Middle frontal gyrus (tissue), 1 donor: ENCODE data around the gene SLC25A51.

ENCODE experiments used
- DNase-seq: peaks from one replicate; pipeline ENCODE4 v3.0.0-alpha.2; 2015; ENCODE audit warnings: low spot score; ENCODE audit errors: extremely low spot score

SLC25A51 gene

GRCh38 chr9:37937366-37937765, 33.4 kb upstream of the SLC25A51 start:
- DNase-seq: no peak

DNA sequence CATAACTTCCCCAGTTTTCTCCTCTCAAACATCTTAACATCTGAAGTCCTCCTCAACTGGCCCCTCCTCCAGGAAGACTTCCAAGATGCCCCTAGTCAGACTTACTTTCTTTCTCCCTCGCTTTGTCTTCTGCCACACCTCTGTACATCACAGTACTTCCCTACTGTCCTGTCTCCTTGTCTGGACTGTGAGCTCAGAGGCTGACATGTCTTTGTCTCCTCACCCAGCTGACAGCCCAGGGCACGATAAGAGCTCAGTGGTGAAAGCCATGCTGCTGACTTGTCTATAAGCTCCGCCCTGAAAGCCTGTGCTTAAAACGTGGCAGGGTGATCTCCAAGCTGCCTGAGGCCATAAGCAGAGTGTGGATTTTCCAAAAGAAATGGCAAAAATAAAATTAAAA, 33.0 kb upstream of the SLC25A51 start:
- no peak for DNase-seq

DNA sequence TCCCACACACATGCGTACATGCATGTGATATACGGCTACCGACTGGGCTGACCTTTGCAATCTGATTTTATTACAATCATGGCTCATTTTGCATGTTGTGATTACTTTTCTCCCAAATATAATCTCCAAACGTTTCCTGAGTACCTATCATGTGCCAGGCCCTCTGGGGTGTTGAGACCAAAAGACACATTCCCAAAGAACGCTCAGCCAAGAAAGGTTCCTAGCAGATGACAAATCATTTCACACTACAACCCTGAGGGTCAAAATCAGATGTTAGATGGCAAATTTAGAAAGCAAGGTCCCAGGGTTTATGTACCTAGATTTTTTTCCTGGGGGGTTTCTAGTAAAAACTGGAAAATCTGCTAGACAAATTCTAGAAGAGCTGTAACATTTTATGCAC, 32.4 kb upstream of the SLC25A51 start:
- no peak for DNase-seq

DNA sequence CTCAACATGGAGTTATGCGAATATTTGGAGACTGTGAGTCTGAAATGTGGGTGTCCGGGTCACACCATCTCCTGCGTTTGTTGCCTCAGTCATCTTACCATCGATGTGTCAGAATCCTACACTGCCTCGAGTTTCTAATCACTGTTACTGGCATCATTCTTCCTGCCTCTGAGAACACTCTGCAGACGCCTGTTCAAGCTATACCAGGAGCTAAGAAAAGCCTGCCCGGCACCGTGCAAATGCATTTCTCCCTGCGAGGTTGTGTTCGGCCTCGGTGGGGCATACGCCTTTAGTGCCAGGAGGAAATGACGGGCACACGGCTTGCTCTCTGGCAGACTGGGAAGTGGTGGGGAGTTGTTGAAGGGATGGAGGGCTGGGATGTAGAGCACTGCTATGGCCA, 31.2 kb upstream of the SLC25A51 start:
- DNase-seq: no peak

- no peak for DNase-seq
Observed at GRCh38 chr9:37931592-37931991, 27.7 kb upstream of the SLC25A51 start.

- no peak for DNase-seq
Observed at GRCh38 chr9:37929441-37929895, 25.5 kb upstream of the SLC25A51 start.

DNA sequence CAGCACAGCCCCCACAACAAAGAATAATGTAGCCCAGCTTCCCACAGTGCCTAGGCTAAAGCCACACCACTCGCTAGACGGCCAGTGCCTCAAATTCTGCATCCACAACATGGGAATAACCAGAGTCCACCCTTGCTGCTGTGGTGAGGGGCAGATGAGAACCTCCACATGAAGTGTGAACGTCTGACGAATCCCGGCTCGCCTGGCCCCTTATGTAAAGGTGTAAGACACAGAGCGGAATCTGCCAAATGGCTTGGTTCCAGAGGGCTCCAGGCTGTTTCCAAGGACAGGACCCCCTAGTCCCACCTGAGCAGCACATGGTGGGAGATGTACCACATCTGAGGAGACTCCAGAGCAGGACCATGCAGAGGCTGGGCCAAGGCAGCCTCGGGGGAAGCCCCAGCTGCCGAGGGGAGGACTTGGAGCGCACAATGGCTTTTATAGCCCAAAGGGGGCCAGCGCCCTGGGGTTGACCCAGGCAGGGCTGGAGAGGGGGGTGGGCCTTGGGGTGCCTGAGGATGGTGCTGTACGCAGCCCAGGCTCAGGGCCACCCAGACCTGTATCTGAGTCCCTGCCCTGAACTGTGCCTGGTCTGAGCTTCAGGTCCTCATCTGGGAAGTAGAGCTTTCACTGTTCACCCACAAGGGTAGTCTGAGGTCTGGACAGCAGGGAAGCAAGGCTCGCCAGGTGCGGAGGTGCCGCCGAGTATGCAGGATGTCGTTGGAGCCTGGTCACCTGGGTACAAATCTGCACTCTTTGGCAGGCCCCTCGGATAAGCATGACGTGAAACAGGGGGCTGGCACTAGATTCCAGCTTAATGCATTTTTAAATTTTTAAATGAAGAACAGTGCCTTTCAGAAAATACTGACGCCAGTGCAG, 24.9 kb upstream of the SLC25A51 start:
- DNase-seq: no peak

DNA sequence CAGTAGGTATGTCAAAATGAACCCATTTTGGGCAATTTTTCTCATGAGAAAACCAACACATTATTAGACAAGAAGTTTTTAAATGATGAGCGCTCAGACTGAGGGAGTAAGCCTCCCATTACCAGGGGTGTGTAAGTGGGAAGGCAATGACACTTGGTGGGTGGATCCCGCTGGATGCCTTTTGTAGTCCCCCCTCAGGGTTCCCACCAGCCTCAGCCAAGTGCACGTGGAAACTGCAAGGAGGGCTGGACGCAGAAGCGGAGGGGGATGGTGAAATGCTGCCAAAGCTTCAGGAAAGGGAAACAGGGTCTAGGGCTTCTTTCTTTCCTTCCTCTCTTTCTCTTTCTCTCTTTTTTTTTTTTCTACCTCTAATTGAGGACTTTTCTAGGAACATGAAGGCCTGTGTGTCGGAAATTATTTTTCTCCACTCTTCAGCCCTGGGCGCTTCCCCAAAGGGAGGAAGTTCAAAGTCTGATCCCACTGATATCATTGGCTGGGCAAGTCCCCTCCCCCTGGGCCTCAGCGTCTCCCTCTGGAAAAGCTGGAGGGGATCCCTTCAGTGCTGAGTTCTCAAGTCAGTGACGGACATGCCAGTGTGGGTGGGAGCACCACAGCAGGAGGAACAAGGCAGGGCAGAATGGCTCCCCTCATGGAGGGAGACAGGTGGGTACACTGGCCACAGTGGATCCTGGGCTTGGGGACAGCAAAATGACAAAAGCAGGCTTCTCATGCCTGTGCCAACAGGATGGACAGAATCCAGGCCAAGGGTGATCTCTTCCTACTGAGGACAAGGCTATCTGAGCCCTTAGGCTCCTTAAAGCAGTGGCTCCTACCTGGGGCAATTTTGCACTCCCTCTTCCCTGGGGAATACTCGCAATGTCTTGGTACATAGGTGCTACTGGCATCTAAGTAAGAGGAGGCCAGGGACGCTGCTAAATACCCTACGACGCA, 23.9 kb upstream of the SLC25A51 start:
- DNase-seq: no peak

DNA sequence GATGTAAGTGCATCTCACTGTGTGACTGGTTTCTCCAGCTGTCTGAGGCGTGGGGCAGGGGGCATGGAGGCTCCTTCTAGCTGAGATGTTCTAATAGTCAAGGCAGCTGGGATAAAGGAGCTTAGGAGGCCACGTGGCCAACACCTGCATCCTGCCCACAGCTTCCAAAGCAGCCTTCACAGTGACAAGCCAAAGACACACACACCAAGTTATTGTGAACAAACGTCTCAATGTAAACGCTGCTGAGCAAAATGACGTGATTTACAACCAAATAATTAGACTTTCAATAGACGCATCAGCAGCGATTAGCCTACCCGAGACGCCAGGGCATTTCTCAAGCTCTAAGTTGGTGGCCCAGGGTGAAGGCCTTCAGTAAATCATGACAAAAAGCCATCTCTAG, 23.2 kb upstream of the SLC25A51 start:
- DNase-seq: no peak

- no peak for DNase-seq
Observed at GRCh38 chr9:37926737-37927118, 22.8 kb upstream of the SLC25A51 start.

DNA sequence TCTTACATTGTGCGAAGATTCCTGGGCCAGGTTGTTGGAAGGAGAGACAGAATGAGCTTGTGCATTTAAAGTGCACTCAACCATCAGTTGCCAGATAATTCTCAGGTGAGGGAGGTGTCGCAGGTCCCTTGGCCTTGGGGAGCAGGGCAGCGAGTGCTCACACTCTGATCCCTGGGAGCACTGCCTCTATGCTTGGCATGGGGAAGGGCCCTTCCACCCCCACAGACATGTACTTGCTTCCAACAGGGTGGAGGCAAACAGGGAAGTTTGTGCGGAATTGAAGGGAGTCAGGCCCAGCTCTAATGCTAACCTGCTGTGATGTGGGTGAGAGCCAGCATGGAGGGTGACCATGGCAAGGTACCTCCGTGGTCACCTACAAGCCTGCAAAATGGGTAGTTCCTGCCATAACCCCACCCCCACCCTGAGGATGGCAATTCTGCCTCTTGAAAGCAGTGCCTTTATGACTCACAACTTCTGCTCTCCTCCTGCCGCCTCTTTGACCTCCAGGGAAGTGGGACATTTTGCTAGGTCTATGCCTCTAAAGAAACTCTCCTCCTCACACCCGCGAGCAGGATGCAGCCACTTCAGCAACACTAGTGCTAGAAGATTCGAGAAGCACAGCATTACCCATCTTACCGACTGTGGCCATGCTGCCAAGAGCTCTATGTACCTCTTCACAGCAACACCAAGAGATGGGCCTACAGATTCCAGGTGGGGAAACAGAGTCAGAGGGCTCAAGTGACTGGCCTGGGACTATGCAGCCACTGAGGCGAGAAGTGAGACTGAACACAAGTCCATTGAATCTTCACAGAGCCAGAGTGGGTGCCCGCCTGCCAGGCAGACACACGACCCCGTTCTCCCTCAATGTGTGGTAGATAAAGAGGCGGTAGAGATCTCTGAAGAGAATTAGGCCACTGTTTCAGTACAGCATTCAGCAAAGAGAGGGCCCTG, 22.1 kb upstream of the SLC25A51 start:
- DNase-seq: no peak

GRCh38 chr9:37925006-37925405, 21.1 kb upstream of the SLC25A51 start:
- no peak for DNase-seq

- no peak for DNase-seq
Observed at GRCh38 chr9:37924538-37924937, 20.6 kb upstream of the SLC25A51 start.

- DNase-seq: no peak
Observed at GRCh38 chr9:37923796-37924427, 20.0 kb upstream of the SLC25A51 start.

GRCh38 chr9:37923118-37923795, 19.3 kb upstream of the SLC25A51 start:
- no peak for DNase-seq

DNA sequence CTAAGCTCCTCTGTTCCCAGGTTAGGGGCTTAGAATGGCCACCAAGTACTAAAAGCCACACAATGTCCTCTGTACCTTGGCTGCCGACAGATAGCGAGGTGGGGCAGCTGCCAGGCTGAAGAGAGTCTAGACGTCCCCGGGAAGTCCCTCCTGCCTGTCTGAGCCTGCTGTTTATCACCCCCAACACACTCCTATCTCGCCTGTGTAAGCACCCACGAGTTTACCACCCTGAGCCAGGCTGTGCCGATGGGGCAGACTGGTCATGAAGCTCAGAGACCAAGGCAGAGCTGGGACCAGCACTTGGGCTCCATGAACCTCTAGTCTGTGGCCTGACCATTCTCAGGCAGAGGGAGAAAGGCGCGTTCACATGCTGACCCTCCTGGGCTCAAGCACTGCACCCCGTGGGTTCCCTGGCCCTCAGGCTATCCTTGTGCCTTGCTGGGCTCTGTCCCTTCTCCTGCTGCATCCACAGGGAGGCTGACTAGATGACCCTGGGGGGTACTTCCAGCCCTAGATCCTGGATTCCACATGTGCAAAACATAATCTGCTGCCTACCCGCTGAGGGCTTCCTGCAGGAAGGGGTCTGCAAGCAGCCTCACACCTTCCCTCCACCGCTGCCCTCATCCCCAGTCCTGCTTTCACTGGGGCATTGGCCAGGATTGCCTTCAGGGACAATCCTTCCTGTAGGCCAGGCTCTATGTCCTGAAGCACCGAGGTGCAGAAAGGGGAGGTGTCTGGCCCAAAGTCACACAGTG, 18.6 kb upstream of the SLC25A51 start:
- no peak for DNase-seq

DNA sequence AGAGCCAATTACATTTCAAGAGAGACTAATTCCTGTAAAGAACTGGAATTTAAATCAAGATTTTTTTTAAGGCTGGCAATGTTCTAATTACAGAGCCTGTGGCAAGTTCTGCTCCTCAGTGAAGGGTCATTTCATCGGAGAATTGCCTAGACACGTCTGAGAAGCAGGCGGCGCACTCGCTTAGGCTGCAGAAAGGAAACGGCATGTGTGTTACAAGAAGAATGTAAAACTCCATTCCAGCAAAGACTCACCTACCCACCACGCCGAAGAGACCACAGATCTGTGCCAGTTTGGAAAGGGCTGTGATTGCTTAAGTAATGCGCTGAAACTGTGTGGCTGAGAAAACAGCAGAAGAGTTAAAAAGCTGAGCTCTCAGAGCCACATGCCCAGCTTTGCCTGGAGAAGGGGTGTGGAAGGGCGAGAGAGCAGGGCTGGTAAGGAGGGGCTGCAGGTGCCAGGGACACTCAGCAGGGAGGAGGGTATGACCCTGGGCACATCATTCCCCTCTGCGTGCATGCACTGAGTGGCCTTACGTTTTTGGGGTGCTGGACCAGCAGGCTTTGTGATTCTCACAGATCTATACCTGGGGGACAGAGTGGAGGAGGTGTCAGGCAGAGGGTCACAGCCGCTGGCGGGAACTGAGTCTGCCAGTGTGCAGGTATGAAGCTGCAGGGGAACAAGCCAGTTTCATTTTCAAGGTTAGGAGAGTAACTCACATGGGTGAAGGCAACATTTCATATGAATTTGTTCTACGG, 17.8 kb upstream of the SLC25A51 start:
- no peak for DNase-seq

GRCh38 chr9:37921168-37921510, 17.2 kb upstream of the SLC25A51 start:
- DNase-seq: no peak
